ENCODE results near the gene UCHL5. TPM values are rescaled to one million over a fixed set of nuclear protein-coding genes. Genes with fewer than 3 reads are reported as not detected.

UCHL5 gene
- total and polyA plus RNA-seq, 2 of the 13 experiments (the other 11 are each of a cell fraction or from before 2014, with no cell fraction given) = 18.2 to 44.1 TPM

GRCh38 chr1:192967211-192967877 lies 91.8 kb downstream of the UCHL5 start:
- TF ChIP-seq, protein P1, sequence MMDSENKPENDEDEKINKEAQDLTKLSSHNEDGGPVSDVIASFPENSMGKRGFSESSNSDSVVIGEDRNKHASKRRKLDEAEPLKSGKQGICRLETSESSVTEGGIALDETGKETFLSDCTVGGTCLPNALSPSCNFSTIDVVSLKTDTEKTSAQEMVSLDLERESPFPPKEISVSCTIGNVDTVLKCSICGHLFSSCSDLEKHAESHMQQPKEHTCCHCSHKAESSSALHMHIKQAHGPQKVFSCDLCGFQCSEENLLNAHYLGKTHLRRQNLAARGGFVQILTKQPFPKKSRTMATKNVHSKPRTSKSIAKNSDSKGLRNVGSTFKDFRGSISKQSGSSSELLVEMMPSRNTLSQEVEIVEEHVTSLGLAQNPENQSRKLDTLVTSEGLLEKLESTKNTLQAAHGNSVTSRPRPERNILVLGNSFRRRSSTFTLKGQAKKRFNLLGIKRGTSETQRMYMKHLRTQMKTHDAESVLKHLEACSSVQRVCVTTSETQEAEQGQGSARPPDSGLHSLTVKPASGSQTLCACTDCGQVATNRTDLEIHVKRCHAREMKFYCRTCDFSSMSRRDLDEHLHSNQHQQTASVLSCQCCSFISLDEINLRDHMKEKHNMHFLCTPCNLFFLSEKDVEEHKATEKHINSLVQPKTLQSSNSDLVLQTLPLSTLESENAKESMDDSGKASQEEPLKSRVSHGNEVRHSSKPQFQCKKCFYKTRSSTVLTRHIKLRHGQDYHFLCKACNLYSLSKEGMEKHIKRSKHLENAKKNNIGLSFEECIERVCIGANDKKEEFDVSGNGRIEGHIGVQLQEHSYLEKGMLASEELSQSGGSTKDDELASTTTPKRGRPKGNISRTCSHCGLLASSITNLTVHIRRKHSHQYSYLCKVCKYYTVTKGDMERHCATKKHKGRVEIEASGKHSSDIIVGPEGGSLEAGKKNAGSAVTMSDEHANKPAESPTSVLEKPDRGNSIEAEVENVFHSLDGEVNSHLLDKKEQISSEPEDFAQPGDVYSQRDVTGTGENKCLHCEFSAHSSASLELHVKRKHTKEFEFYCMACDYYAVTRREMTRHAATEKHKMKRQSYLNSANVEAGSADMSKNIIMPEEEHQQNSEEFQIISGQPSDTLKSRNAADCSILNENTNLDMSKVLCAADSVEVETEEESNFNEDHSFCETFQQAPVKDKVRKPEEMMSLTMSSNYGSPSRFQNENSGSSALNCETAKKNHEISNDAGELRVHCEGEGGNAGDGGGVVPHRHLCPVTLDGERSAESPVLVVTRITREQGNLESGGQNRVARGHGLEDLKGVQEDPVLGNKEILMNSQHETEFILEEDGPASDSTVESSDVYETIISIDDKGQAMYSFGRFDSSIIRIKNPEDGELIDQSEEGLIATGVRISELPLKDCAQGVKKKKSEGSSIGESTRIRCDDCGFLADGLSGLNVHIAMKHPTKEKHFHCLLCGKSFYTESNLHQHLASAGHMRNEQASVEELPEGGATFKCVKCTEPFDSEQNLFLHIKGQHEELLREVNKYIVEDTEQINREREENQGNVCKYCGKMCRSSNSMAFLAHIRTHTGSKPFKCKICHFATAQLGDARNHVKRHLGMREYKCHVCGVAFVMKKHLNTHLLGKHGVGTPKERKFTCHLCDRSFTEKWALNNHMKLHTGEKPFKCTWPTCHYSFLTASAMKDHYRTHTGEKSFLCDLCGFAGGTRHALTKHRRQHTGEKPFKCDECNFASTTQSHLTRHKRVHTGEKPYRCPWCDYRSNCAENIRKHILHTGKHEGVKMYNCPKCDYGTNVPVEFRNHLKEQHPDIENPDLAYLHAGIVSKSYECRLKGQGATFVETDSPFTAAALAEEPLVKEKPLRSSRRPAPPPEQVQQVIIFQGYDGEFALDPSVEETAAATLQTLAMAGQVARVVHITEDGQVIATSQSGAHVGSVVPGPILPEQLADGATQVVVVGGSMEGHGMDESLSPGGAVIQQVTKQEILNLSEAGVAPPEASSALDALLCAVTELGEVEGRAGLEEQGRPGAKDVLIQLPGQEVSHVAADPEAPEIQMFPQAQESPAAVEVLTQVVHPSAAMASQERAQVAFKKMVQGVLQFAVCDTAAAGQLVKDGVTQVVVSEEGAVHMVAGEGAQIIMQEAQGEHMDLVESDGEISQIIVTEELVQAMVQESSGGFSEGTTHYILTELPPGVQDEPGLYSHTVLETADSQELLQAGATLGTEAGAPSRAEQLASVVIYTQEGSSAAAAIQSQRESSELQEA (CRISPR knock-in tag; IDR thresholded peaks at IDR 0.05; ENCODE audit: not compliant biosample characterization) = no peak
- no peak for TF ChIP-seq ZNF530 (CRISPR knock-in tag; IDR thresholded peaks at IDR 0.05; ENCODE audit: low read depth)
- no peak for TF ChIP-seq ZNF232 (CRISPR knock-in tag; IDR thresholded peaks at IDR 0.05; ENCODE audit: borderline replicate concordance)
- no peak for TF ChIP-seq PBX2 (CRISPR knock-in tag; IDR thresholded peaks at IDR 0.05)
- no peak for TF ChIP-seq ARID5B (CRISPR knock-in tag; IDR thresholded peaks at IDR 0.05)
- no peak for TF ChIP-seq PHF21A (CRISPR knock-in tag; IDR thresholded peaks at IDR 0.05)
- no peak for TF ChIP-seq KMT2B (CRISPR knock-in tag; IDR thresholded peaks at IDR 0.05)
- TF ChIP-seq ZNF460 (CRISPR knock-in tag; IDR thresholded peaks at IDR 0.05; ENCODE audit: borderline replicate concordance) = no peak
- no peak for TF ChIP-seq NCOA2 (CRISPR knock-in tag; IDR thresholded peaks at IDR 0.05)
- no peak for TF ChIP-seq MBD4 (IDR thresholded peaks at IDR 0.05; ENCODE audit: borderline replicate concordance, low read length)
- no peak for TF ChIP-seq SIX1 (CRISPR knock-in tag; IDR thresholded peaks at IDR 0.05; ENCODE audit: borderline replicate concordance)
- Histone ChIP-seq H3K9ac (ENCODE audit: insufficient read depth, low read depth, low read length) (no peak overlapping the region), H2AFZ (ENCODE audit: low read length) (no peak overlapping the region), H3K4me1 (ENCODE audit: insufficient read depth, low read length) (peaks cover 7% of the 10 kb centered on the region), H3K79me2 (ENCODE audit: insufficient read depth, low read length) (no peaks in the 10 kb centered on the region), H3K4me3 (replicated peaks in 1 of 3; ENCODE audit: insufficient read depth in 1 of 3, low read depth in 2 of 3, low read length in 3 of 3) (no peak overlapping the region), H3K36me3 (replicated peaks in 1 of 2; ENCODE audit: control insufficient read depth in 1 of 2, insufficient read depth in 2 of 2, low read length in 2 of 2) (no peaks in the 10 kb centered on the region), H4K20me1 (ENCODE audit: insufficient read depth, low read length) (no peaks in the 10 kb centered on the region), H3K27me3 (ENCODE audit: control insufficient read depth in 1 of 2, insufficient read depth in 2 of 2, low read length in 2 of 2) (no peaks in the 10 kb centered on the region; a peak in 1 of 5 replicates), H3K27ac (ENCODE audit: extremely low read length, insufficient read depth, low read length) (no peak overlapping the region), H3K4me2 (ENCODE audit: low read depth, low read length) (no peak overlapping the region), H3K9me3 (ENCODE audit: low read length) (no peaks in the 10 kb centered on the region)
- ATAC-seq (no peak), FAIRE-seq (no peak), DNase-seq (ENCODE audit: low spot score) (no peak)
- ChIA-PET CTCF (ENCODE audit: low intra/inter-chr PET ratio, low total read pairs) (no interaction called here), POLR2A (no interaction called here)
- in situ Hi-C loops (cut with HindIII; ENCODE audit: extremely low pct_ligation_motif_present, low pct_unique_long_range_greater_than_20kb) = no loop called here
- intact Hi-C loops (cut with micrococcal nuclease; ENCODE audit: unreplicated experiment) = no loop called here
- 75% methylated on average over 2 of the region's 2 CpGs for WGBS (ENCODE audit: low lambda C conversion rate)
- no TSS peak for BruUV-seq (replicated peaks)

Data from HepG2 (cell line).